ENCODE measurements around the gene TRIM74.
"Not testable (repeated sequence)": the region's sequence is repeated elsewhere in the genome, so short reads cannot be mapped to it uniquely, and the experiment has no call there.

The TRIM74 gene

GRCh38 chr7:72968980-72969516, at the start of gene TRIM74:
Gene TRIM74, minus strand, starts transcription at chr7:72969466. Its CDS starts 3,309 bp downstream, at chr7:72966157.
- not testable (repeated sequence) for DNase-seq

- not testable (repeated sequence) for DNase-seq
These were observed 37.2 kb upstream of the TRIM74 start for GRCh38 chr7:73006491-73006890.

GRCh38 chr7:73005693-73006447, 36.6 kb upstream of the TRIM74 start:
- peak; percentile 82 to 89 for DNase-seq

- DNase-seq, result peak in 1 of 2 donors; percentile 69
These were observed 36.1 kb upstream of the TRIM74 start for GRCh38 chr7:73005356-73005692.

- DNase-seq, result not testable (repeated sequence)
These were observed 28.7 kb upstream of the TRIM74 start for GRCh38 chr7:72997887-72998468.

- DNase-seq, result not testable (repeated sequence)
These were observed 28.2 kb upstream of the TRIM74 start for GRCh38 chr7:72997447-72997846.

GRCh38 chr7:72995484-72995883, 26.2 kb upstream of the TRIM74 start:
- DNase-seq, result not testable (repeated sequence)

- not testable (repeated sequence) for DNase-seq
These were observed 21.1 kb upstream of the TRIM74 start for GRCh38 chr7:72990146-72990913.

- not testable (repeated sequence) for DNase-seq
These were observed 12.8 kb upstream of the TRIM74 start for GRCh38 chr7:72982084-72982483.

GRCh38 chr7:72980382-72980781, 11.1 kb upstream of the TRIM74 start:
- DNase-seq, result not testable (repeated sequence)

GRCh38 chr7:72976434-72976833, 7.2 kb upstream of the TRIM74 start:
- DNase-seq, result not testable (repeated sequence)

- not testable (repeated sequence) for DNase-seq
These were observed 6.5 kb upstream of the TRIM74 start for GRCh38 chr7:72975656-72976286.

- DNase-seq, result not testable (repeated sequence)
These were observed 5.5 kb upstream of the TRIM74 start for GRCh38 chr7:72974781-72975180.

- DNase-seq, result not testable (repeated sequence)
These were observed 2.2 kb upstream of the TRIM74 start for GRCh38 chr7:72971505-72971904.

- DNase-seq, result not testable (repeated sequence)
These were observed 422 bp upstream of the TRIM74 start for GRCh38 chr7:72969688-72970087.

GRCh38 chr7:72966892-72967291, 2.4 kb downstream of the TRIM74 start:
- not testable (repeated sequence) for DNase-seq

- DNase-seq, result not testable (repeated sequence)
These were observed 3.9 kb downstream of the TRIM74 start for GRCh38 chr7:72965186-72965975.

- DNase-seq, result not testable (repeated sequence)
These were observed 6.2 kb downstream of the TRIM74 start for GRCh38 chr7:72963056-72963455.

- DNase-seq, result not testable (repeated sequence)
These were observed 8.0 kb downstream of the TRIM74 start for GRCh38 chr7:72961346-72961650.

GRCh38 chr7:72960626-72961345, 8.5 kb downstream of the TRIM74 start:
- DNase-seq, result not testable (repeated sequence)

GRCh38 chr7:72960029-72960428, 9.2 kb downstream of the TRIM74 start:
- not testable (repeated sequence) for DNase-seq
